ENCODE results near the gene SFTA2.
"Not testable (repeated sequence)": the region's sequence is repeated elsewhere in the genome, so short reads cannot be mapped to it uniquely, and the experiment has no call there.

Gene SFTA2

DNA sequence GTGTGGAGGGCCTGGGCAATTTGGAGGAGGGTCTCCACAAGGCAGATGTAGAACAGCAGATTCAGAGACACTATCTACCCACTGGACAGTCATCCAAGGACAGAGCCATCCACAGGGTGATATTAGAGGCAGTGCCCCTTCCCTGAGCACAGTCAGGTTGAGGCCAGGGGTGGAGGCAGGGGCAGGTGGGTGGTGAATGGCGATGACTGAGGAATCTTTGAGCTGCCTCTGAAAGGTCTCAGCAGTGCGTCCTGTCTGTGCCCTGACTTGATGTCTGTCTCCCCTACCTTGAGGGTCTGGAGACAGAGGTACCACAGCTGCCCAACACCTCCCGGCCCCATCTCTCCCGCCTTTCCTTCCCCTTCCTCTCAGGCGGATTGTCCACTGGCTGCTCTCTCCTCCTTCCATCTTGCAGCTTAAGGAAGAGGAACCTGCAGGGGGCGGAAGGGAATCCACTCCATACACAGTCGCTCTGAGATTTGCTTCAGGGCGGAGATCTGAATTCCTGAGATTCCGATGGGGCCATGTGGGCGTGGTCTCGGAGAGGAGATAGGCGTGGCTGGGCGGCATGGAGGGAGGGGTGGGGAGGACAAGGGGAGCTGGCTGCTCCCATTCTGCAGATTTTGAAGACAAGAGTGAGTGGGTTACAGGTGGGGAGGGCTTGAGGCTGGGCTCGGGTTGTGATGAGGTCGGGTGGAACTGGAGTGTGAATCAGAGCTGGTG is 10.5 kb upstream of the SFTA2 start:
- no peak for DNase-seq

GRCh38 chr6:30940361-30940986 is 8.5 kb upstream of the SFTA2 start, which contains the start of gene MUCL3:
TSS of gene MUCL3 (plus strand) at chr6:30940973. CDS start at chr6:30941000, 27 bp downstream.
- no peak for DNase-seq

- no peak for DNase-seq
Observed at GRCh38 chr6:30939473-30939872, 7.5 kb upstream of the SFTA2 start.

DNA sequence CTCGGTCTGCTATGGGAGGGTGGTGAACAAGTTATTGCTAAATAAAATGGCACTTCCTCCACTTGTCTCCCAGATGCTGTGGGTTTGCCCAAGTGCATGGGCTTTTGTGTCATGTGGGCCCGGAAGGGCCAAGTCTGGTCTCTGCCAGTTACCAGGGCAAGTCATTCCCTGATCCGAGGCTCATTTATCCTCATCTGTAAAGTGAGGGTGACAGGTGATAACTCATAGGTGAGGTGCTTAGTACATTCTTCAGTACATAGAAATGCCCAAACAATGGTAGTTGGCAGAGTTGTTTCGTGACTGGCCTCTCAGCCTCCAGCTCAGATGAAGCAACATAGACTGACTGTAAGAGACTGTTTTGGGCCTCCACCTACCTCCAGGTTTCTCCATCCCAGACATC is 6.8 kb upstream of the SFTA2 start:
- DNase-seq = no peak

- DNase-seq = no peak
Observed at GRCh38 chr6:30937265-30937664, 5.3 kb upstream of the SFTA2 start.

- DNase-seq = no peak
Observed at GRCh38 chr6:30935018-30935417, 3.0 kb upstream of the SFTA2 start.

- DNase-seq = no peak
Observed at GRCh38 chr6:30932665-30933365, 845 bp upstream of the SFTA2 start.

DNA sequence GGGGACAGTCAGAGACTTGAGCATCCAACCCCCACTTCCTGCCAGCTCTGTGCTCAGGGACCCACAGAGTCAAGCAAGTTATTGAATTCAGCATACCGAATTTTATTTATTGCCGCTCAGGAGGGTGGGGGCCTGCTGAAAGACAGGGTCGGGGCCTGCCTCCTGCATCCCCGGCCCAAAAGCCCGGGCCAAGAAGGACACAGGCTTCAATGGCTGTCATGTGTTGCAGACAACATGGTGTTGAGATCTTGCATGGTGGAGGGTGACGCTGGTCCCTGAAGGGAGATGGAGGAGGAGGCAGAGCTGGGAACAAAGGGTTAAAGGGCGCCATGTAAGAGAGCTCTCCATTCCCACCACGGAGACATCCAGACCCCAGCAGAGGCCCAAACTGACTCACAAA is 698 bp downstream of the SFTA2 start:
- no peak for DNase-seq

GRCh38 chr6:30930506-30930905 is 1.5 kb downstream of the SFTA2 start:
- DNase-seq = no peak

DNA sequence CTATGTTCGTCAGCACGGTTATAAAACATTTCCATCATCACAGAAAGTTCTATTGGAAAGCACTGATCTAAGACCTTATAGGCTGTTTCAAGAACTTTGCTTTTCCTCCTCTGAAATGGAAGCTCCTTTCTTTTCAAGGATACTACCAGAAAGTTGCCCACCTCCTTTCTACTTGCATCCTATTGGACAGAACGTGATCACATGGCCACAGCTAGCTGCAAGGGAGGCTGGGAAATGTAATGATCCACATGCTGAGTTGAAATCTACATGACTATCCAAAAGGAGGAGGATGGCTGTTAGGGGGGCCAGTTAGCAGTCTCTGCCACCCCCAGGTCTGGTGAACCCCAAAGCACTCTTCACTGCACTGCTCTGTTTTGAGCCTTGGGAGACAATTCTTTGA is 3.3 kb downstream of the SFTA2 start:
- no peak for DNase-seq

DNA sequence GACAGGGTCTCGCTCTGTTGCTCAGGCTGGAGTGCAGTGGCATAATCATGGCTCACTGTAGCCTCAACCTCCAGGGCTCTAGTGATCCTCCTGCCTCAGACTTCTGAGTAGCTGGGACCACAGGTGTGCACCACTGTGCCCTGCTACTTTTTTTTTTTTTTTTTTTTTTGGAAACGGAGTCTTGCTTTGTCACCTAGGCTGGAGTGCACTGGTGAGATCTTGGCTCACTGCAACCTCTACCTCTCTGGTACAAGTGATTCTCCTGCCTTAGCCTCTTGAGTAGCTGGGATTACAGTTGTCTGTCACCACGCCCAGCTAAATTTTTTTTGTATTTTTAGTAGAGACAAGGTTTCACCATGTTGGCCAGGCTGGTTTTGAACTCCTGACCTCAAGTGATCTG is 4.9 kb downstream of the SFTA2 start:
- not testable (repeated sequence) for DNase-seq

DNA sequence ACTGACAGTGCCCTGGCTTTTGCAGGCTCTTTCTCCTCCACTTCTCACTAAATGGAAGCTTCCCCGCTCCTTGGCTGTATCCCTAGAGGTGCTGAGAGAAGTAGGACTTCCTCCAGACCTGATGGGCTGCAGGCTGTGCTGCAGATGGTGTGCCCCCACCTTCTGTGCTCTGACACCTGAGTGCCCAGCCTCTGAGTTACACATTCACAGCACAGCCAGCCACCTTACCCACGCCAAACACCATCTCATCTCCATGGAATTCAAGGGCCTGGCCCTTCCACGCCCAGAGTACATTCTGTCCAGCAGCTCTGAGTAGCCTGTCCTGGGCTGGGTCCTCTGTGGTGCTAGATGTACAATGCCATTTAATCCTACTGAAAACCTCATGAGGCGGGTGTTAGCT is 5.3 kb downstream of the SFTA2 start:
- no peak for DNase-seq

DNA sequence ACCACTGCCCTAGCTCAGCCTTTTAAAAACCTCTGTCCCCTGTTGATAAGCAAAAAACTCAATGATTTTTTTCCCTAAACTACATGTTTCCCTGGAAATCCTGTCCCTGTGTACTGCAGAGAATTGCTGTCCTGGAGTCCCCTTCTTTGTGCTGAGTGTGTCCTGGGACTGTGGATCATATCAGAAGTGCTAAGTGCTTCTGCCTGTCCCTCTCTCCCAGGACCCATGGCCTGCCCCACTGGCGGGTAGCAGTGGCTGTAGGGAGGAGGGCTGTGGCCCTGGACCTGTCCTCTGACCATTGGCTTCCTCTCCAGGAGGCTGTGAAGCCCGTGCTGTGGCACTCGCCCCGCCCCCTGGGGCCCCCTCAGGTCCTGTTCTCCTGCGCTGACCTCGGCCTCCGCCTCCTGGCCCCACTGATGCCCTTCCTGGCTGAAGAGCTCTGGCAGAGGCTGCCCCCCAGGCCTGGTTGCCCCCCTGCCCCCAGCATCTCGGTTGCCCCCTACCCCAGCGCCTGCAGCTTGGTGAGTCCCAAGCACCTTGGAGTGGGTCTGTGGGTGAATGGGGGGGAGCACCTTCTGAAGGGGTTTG is 7.8 kb downstream of the SFTA2 start:
- not testable (repeated sequence) for DNase-seq

DNA sequence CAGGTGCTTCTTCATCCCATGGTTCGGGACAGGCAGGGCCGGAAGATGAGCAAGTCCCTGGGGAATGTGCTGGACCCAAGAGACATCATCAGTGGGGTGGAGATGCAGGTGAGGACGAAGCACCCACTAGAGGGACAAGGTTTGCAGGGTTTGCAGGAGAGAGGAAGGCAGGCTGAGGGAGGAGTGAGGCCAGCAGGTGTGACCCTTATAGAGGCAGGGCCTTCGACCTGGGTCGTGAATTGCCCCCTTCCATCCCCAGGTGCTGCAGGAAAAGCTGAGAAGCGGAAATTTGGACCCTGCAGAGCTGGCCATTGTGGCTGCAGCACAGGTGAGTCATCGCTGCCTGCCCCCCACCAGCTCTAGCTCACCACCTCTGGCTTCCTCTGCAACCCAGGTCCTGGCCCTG is 9.5 kb downstream of the SFTA2 start:
- DNase-seq = no peak

GRCh38 chr6:30918670-30919069 is 13.3 kb downstream of the SFTA2 start:
- no peak for DNase-seq

DNA sequence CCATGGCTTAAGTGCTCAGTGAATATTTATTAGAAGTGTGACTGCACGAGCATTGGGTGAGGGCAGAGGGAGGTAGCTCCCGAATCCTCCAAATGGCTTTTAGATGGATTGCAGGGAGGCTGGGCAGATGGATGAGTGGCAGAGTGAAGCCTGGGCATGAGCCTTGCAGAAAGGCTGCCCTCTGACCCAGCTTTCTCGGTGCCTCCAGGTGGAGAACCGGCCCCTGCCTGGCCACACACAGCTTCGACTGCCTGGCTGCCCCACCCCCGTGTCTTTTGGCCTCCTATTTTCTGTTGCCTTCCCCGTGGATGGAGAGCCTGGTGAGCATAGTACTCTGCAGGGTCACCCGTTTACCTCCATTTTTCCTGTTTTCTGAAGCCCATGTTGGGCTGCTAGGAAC is 14.5 kb downstream of the SFTA2 start:
- no peak for DNase-seq

GRCh38 chr6:30917041-30917440 is 14.9 kb downstream of the SFTA2 start:
- no peak for DNase-seq

- no peak for DNase-seq
Observed at GRCh38 chr6:30915591-30915946, 16.4 kb downstream of the SFTA2 start.

DNA sequence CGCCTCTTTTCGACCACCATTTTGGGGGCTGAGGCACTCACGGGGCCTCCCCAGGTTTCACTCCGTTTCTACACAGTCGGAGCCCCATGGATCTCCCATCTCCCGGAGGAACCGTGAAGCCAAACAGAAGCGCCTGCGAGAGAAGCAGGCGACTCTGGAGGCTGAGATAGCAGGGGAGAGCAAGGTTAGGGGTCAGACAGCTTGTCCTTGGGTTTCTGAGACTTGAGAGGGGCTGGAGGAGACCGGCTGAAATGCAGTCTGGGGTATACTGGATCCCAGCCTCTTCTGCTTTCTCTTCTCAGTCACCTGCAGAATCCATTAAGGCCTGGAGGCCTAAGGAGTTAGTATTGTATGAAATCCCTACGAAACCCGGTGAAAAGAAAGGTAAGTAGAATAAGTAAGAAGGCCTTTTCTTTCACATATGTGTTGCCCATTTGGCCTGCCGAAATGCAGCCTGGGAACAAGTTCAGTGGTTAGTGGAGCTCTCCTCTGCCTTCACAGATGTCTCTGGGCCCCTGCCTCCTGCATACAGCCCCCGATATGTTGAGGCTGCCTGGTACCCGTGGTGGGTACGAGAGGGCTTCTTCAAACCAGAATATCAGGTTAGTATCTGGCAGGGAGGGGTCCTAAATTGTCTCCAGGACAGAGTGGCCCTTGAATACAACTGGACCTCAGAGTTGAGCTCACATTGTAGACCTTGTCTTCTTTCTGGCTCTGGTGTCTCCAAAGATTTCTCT is 16.9 kb downstream of the SFTA2 start:
- no peak for DNase-seq

GRCh38 chr6:30914076-30914853 is 17.7 kb downstream of the SFTA2 start, which contains the start of gene VARS2:
TSS of gene VARS2 (plus strand) at chr6:30914238. CDS start at chr6:30914837, 599 bp downstream.
- DNase-seq = peak; percentile 89

DNA sequence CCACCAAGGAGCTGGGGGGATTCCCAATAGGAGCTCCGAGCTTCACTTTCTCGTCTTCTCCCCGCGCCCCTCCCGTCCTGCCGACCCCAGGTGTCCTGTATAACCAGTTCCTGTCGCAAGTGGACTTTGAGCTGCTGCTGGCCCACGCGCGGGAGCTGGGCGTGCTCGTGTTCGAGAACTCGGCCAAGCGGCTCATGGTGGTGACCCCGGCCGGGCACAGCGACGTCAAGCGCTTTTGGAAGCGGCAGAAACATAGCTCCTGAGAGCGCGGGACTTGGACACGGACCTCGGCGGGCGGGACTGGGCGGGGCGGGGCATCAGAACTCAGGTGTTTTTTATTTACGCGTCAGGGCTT is 18.3 kb downstream of the SFTA2 start:
- DNase-seq = no peak
